HCT116 (cell line): Measurements from ENCODE around the gene FGL2. TPM values are rescaled to one million over a fixed set of nuclear protein-coding genes. Genes with fewer than 3 reads are reported as not detected.

Experiments used
- ATAC-seq: fragments of 200-7000 bp; cut with Tn5 transposase; 2 replicates; pipeline ENCODE4 v1.9.1; 2020; ENCODE audit warnings: mild to moderate bottlenecking, moderate library complexity
- BruUV-seq: library from RNA; stranded (reverse); fragments of 400-500 nt; replicated peaks from 2 replicates; lab custom pipeline; 2021; lab: Mats Ljungman, UMichigan
- CTCF ChIA-PET: fragments of 300-600 bp; sonication (Branson Sonifier 250); formaldehyde crosslinking; loops from one replicate; lab custom pipeline; 2021; ENCODE audit warnings: antibody characterized with exemption; lab: Charles Lee
- POLR2A ChIA-PET: fragments of 300-600, 350-600 bp; sonication (Branson Sonifier 250); formaldehyde crosslinking; loops from one replicate; lab custom pipeline; 2021; ENCODE audit warnings: antibody characterized with exemption; lab: Charles Lee
- RAD21 ChIA-PET, 2 experiments: fragments of 300-600 bp; sonication (Branson Sonifier 250); formaldehyde crosslinking; loops; one replicate each; lab custom pipeline; 2023; ENCODE audit warnings: low total read pairs in 2 of 2; ENCODE audit not compliant: uncharacterized antibody in 2 of 2, unreplicated experiment in 2 of 2, low non-redundant PET in 1 of 2; lab: Charles Lee
- DNase-seq: peaks from one replicate; pipeline ENCODE4 v3.0.0-alpha.2; 2010; ENCODE audit warnings: low read depth, low spot score
- H2AFZ ChIP-seq: fragments of 200-600 bp; shearing (Covaris generic), sonication (generic); 2 replicates; pipeline ENCODE4 v1.6.1; 2017; ENCODE audit warnings: low read depth, mixed run types, mixed read lengths, antibody characterized with exemption, low read length; ENCODE audit not compliant: poor library complexity, severe bottlenecking
- H3K27ac ChIP-seq: 2 replicates; pipeline ENCODE4 v1.5.1; 2012; ENCODE audit warnings: low read depth, low read length
- H3K27me3 ChIP-seq: fragments of 200-600 bp; sonication (generic); 2 replicates; pipeline ENCODE4 v1.6.1; 2016; ENCODE audit warnings: mixed run types, low read length, mixed read lengths; ENCODE audit not compliant: insufficient read depth
- H3K36me3 ChIP-seq, 2 experiments: fragments of 200-500 bp in 1 of 2; fragments of 200-600 bp in 1 of 2; sonication (Bioruptor generic) in 1 of 2; sonication (generic) in 1 of 2; 2 replicates each; pipeline versions ENCODE4 v1.5.1 to v1.6.1; 2014 to 2016; ENCODE audit warnings: low read length in 2 of 2, inconsistent platforms in 1 of 2, mixed read lengths in 1 of 2, mixed run types in 1 of 2; ENCODE audit not compliant: insufficient read depth in 2 of 2, control insufficient read depth in 1 of 2
- H3K4me1 ChIP-seq, 2 experiments: fragments of 200-600 bp in 1 of 2; sonication (generic) in 1 of 2; 2 replicates each; pipeline versions ENCODE4 v1.5.1 to v1.6.1; 2012 to 2017; ENCODE audit warnings: low read length in 2 of 2, inconsistent platforms in 1 of 2, mild to moderate bottlenecking in 1 of 2, mixed read lengths in 1 of 2, mixed run types in 1 of 2, moderate library complexity in 1 of 2; ENCODE audit not compliant: insufficient read depth in 2 of 2, control insufficient read depth in 1 of 2
- H3K4me2 ChIP-seq: fragments of 200-600 bp; sonication (generic); 2 replicates; pipeline ENCODE4 v1.6.1; 2017; ENCODE audit warnings: mixed run types, low read length, mixed read lengths
- H3K4me3 ChIP-seq, 2 experiments: fragments of 200-600 bp in 1 of 2; sonication (generic) in 1 of 2; replicated peaks in 1 of 2; 2 replicates each; pipeline ENCODE4 v1.5.1; 2011 to 2016; ENCODE audit warnings: low read length in 2 of 2, control low read depth in 1 of 2, low read depth in 1 of 2, mild to moderate bottlenecking in 1 of 2, mixed read lengths in 1 of 2, mixed run types in 1 of 2
- H3K79me2 ChIP-seq: fragments of 200-600 bp; sonication (generic); 2 replicates; pipeline ENCODE4 v1.6.1; 2017; ENCODE audit warnings: mild to moderate bottlenecking, mixed run types, low read length, moderate library complexity, mixed read lengths; ENCODE audit not compliant: insufficient read depth
- H3K9ac ChIP-seq: fragments of 200-600 bp; sonication (generic); 2 replicates; pipeline ENCODE4 v1.6.1; 2016; ENCODE audit warnings: low read length, mixed read lengths
- H3K9me2 ChIP-seq: fragments of 200-600 bp; sonication (generic), shearing (Covaris generic); 2 replicates; pipeline ENCODE4 v1.6.1; 2017; ENCODE audit warnings: mixed run types, mild to moderate bottlenecking, moderate library complexity; ENCODE audit not compliant: insufficient read depth
- H3K9me3 ChIP-seq, 2 experiments: fragments of 200-500 bp in 1 of 2; fragments of 200-600 bp in 1 of 2; sonication (Bioruptor generic) in 1 of 2; sonication (generic) in 1 of 2; 2 replicates each; pipeline ENCODE4 v1.6.1; 2014 to 2017; ENCODE audit warnings: low read length in 2 of 2, mixed read lengths in 2 of 2, inconsistent platforms in 1 of 2, low read depth in 1 of 2, mild to moderate bottlenecking in 1 of 2, mixed run types in 1 of 2, moderate library complexity in 1 of 2; ENCODE audit not compliant: control insufficient read depth in 1 of 2, insufficient read depth in 1 of 2
- H4K20me1 ChIP-seq: fragments of 200-600 bp; sonication (generic), shearing (Covaris generic); 2 replicates; pipeline ENCODE4 v1.6.1; 2017; ENCODE audit warnings: mixed run types, mild to moderate bottlenecking, moderate library complexity; ENCODE audit not compliant: insufficient read depth
- CBX3 ChIP-seq: IDR thresholded peaks from 2 replicates; pipeline ENCODE4 v1.6.1; 2012; ENCODE audit warnings: low read depth
- CEBPB ChIP-seq: IDR thresholded peaks from 2 replicates; pipeline ENCODE4 v1.6.1; 2012; ENCODE audit warnings: low read depth
- EGR1 ChIP-seq: IDR thresholded peaks from 2 replicates; pipeline ENCODE4 v1.6.1; 2012; ENCODE audit warnings: low read depth
- ELF1 ChIP-seq: IDR thresholded peaks from 2 replicates; pipeline ENCODE4 v1.6.1; 2012; ENCODE audit warnings: low read depth, borderline replicate concordance
- EZH2phosphoT487 ChIP-seq: fragments of 200-600 bp; IDR thresholded peaks from 2 replicates; pipeline ENCODE4 v1.6.1; 2018; ENCODE audit warnings: antibody characterized with exemption, borderline replicate concordance
- FOSL1 ChIP-seq: IDR thresholded peaks from 2 replicates; pipeline ENCODE4 v1.6.1; 2012; ENCODE audit warnings: low read depth
- JUND ChIP-seq: IDR thresholded peaks from 2 replicates; pipeline ENCODE4 v1.6.1; 2012
- POLR2A ChIP-seq: IDR thresholded peaks from 2 replicates; pipeline ENCODE4 v1.7.0; 2011; ENCODE audit warnings: borderline replicate concordance; ENCODE audit not compliant: insufficient read depth, insufficient read length; ENCODE audit errors: extremely low read depth
- RAD21 ChIP-seq: IDR thresholded peaks from 2 replicates; pipeline ENCODE4 v1.6.1; 2012; ENCODE audit warnings: low read depth, mild to moderate bottlenecking
- SIN3A ChIP-seq: IDR thresholded peaks from 2 replicates; pipeline ENCODE4 v1.6.1; 2012; ENCODE audit warnings: low read depth
- SP1 ChIP-seq: IDR thresholded peaks from 2 replicates; pipeline ENCODE4 v1.6.1; 2012; ENCODE audit warnings: low read depth
- SRF ChIP-seq: IDR thresholded peaks from 2 replicates; pipeline ENCODE4 v1.6.1; 2012; ENCODE audit warnings: low read depth
- TCF7L2 ChIP-seq: IDR thresholded peaks from 2 replicates; pipeline ENCODE4 v1.7.0; 2011; ENCODE audit warnings: borderline replicate concordance, inconsistent platforms; ENCODE audit not compliant: insufficient read depth, insufficient read length; ENCODE audit errors: extremely low read depth
- YY1 ChIP-seq: IDR thresholded peaks from 2 replicates; pipeline ENCODE4 v1.6.1; 2011; ENCODE audit warnings: low read length, low read depth, moderate library complexity, mild to moderate bottlenecking; ENCODE audit not compliant: insufficient replicate concordance; ENCODE audit errors: extremely low read depth
- ZNF274 ChIP-seq: fragments of 200-500 bp; sonication (Bioruptor generic); IDR thresholded peaks from 2 replicates; pipeline ENCODE4 v1.6.1; 2014; ENCODE audit warnings: mild to moderate bottlenecking, low read depth, low read length, inconsistent platforms
- intact Hi-C: fragments of 100-400 bp; cut with micrococcal nuclease; formaldehyde crosslinking; loops from 2 replicates; pipeline ENCODE4 v1.10.0; 2022
- total RNA-seq: library from RNA; stranded (reverse); gene quantifications from one replicate; pipeline ENCODE4 v1.2.1, GENCODE V29; 2021; ENCODE audit not compliant: unreplicated experiment
- TF ChIP-seq, protein P1 (sequence below): IDR thresholded peaks from 2 replicates; pipeline ENCODE4 v1.6.1; 2012
- TF ChIP-seq, protein P2 (sequence below): IDR thresholded peaks from 2 replicates; pipeline ENCODE4 v1.6.1; 2011; ENCODE audit warnings: mild to moderate bottlenecking, low read length, moderate library complexity; ENCODE audit not compliant: insufficient replicate concordance; ENCODE audit errors: extremely low read depth
- TF ChIP-seq, protein P3 (sequence below), 3 experiments: fragments of 200-600 bp in 1 of 3; sonication (generic) in 1 of 3; IDR thresholded peaks in 2 of 3; conservative IDR thresholded peaks in 1 of 3; 2 replicates each; pipeline ENCODE4 v1.5.1; 2012 to 2017; ENCODE audit warnings: low read depth in 2 of 3, low read length in 2 of 3, antibody characterized with exemption in 1 of 3, borderline replicate concordance in 1 of 3, control low read depth in 1 of 3, mild to moderate bottlenecking in 1 of 3, mixed read lengths in 1 of 3, mixed run types in 1 of 3, moderate library complexity in 1 of 3; ENCODE audit not compliant: insufficient read depth in 1 of 3

Gene FGL2
- total RNA-seq, 1 experiment from 2014 or later = not detected

DNA sequence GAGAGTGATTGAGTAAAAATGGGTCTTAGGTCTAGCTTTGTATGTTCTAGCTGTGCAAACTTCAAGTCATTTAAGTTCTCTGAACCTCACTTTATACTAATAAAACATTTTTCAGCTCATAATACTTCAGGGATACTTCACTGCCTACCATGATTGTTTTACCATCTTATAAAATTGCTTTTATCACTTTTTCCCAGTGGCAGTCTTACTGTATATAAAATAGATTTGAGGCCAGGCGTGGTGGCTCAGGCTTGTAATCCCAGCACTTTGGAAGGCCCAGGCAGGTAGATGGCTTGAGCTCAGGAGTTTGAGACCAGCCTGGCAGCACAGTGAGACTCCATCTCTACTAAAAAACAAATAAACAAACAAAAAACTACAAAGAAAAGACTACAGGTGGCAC, 17.4 kb downstream of the FGL2 start:
- H3K4me1 ChIP-seq = peaks cover 0 to 4% of the 10 kb centered on the region in 2 experiments; a peak in 1 of 4 replicates
- intact Hi-C loops = no loop called here
- POLR2A ChIA-PET = no interaction called here
- H3K9me3 ChIP-seq = no peaks in the 10 kb centered on the region
- no peak for ATAC-seq
- TF ChIP-seq SP1 (no peak), YY1 (no peak), ELF1 (no peak), SIN3A (no peak), SRF (no peak), EZH2phosphoT487 (no peak)
- H3K36me3 ChIP-seq = no peaks in the 10 kb centered on the region
- BruUV-seq = no TSS peak
- H3K4me2 ChIP-seq = no peak overlapping the region
- H3K9ac ChIP-seq = no peak overlapping the region
- H3K27me3 ChIP-seq = no peaks in the 10 kb centered on the region
- H3K79me2 ChIP-seq = no peaks in the 10 kb centered on the region
- H3K4me3 ChIP-seq = no peak overlapping the region
- no peaks in the 10 kb centered on the region for H3K9me2 ChIP-seq
- H3K27ac ChIP-seq = no peak overlapping the region
- CTCF ChIA-PET = no interaction called here
- no peak for DNase-seq
- RAD21 ChIA-PET = no interaction called here
- H2AFZ ChIP-seq = no peak overlapping the region
- H4K20me1 ChIP-seq = no peaks in the 10 kb centered on the region

DNA sequence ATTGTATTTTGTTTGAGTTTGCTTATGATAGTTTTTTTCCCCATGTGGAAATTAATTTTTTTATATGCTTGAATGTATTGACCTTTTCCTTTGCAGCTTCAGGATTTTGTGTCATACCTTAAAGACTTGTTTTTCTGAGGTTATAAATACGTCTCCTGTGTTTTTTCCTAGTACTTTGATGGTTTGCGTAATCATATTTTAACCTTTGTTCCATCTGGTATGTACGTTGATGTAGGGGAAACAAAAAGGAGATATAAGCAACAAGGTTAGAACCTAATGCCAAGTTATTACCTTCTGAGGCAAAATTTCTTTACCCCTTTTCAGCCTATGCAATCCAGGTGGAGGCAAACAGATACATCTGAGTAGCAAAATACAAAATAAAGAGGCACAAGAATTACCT, 17.9 kb downstream of the FGL2 start:
- H3K27me3 ChIP-seq = no peaks in the 10 kb centered on the region
- H3K9me2 ChIP-seq = no peaks in the 10 kb centered on the region
- H3K9ac ChIP-seq = no peak overlapping the region
- peaks cover 0 to 4% of the 10 kb centered on the region in 2 experiments; a peak in 1 of 4 replicates for H3K4me1 ChIP-seq
- no peaks in the 10 kb centered on the region for H3K36me3 ChIP-seq
- no peak overlapping the region for H3K27ac ChIP-seq
- H3K4me2 ChIP-seq = no peak overlapping the region
- H2AFZ ChIP-seq = no peak overlapping the region
- no peak for DNase-seq
- intact Hi-C loops = no loop called here
- H3K79me2 ChIP-seq = no peaks in the 10 kb centered on the region
- ChIA-PET POLR2A (no interaction called here), CTCF (no interaction called here), RAD21 (no interaction called here)
- ATAC-seq = no peak
- H3K9me3 ChIP-seq = no peaks in the 10 kb centered on the region
- H3K4me3 ChIP-seq = no peak overlapping the region
- no peaks in the 10 kb centered on the region for H4K20me1 ChIP-seq
- BruUV-seq = no TSS peak
- TF ChIP-seq JUND = no peak
- TF ChIP-seq RAD21 = no peak
- TF ChIP-seq, protein P1, sequence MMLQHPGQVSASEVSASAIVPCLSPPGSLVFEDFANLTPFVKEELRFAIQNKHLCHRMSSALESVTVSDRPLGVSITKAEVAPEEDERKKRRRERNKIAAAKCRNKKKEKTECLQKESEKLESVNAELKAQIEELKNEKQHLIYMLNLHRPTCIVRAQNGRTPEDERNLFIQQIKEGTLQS = no peak
- no peak for TF ChIP-seq CEBPB
- TF ChIP-seq TCF7L2 = no peak
- TF ChIP-seq, protein P2, sequence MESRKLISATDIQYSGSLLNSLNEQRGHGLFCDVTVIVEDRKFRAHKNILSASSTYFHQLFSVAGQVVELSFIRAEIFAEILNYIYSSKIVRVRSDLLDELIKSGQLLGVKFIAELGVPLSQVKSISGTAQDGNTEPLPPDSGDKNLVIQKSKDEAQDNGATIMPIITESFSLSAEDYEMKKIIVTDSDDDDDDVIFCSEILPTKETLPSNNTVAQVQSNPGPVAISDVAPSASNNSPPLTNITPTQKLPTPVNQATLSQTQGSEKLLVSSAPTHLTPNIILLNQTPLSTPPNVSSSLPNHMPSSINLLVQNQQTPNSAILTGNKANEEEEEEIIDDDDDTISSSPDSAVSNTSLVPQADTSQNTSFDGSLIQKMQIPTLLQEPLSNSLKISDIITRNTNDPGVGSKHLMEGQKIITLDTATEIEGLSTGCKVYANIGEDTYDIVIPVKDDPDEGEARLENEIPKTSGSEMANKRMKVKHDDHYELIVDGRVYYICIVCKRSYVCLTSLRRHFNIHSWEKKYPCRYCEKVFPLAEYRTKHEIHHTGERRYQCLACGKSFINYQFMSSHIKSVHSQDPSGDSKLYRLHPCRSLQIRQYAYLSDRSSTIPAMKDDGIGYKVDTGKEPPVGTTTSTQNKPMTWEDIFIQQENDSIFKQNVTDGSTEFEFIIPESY = no peak
- TF ChIP-seq ZNF274 = no peak
- no peak for TF ChIP-seq EGR1
- no peak for TF ChIP-seq YY1
- no peak for TF ChIP-seq ELF1
- no peak for TF ChIP-seq SRF
- TF ChIP-seq FOSL1 = no peak
- TF ChIP-seq CBX3 = no peak
- TF ChIP-seq POLR2A = no peak
- TF ChIP-seq, protein P3, sequence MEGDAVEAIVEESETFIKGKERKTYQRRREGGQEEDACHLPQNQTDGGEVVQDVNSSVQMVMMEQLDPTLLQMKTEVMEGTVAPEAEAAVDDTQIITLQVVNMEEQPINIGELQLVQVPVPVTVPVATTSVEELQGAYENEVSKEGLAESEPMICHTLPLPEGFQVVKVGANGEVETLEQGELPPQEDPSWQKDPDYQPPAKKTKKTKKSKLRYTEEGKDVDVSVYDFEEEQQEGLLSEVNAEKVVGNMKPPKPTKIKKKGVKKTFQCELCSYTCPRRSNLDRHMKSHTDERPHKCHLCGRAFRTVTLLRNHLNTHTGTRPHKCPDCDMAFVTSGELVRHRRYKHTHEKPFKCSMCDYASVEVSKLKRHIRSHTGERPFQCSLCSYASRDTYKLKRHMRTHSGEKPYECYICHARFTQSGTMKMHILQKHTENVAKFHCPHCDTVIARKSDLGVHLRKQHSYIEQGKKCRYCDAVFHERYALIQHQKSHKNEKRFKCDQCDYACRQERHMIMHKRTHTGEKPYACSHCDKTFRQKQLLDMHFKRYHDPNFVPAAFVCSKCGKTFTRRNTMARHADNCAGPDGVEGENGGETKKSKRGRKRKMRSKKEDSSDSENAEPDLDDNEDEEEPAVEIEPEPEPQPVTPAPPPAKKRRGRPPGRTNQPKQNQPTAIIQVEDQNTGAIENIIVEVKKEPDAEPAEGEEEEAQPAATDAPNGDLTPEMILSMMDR (IDR thresholded peaks at IDR 0.05 in 2 of 3, conservative IDR thresholded peaks at IDR 0.05 in 1 of 3; ENCODE audit: borderline replicate concordance in 1 of 3, insufficient read depth in 1 of 3, low read depth in 2 of 3, low read length in 2 of 3) = no peak
